ENCODE measurements around the gene INSR. TPM values are rescaled to one million over a fixed set of nuclear protein-coding genes. Genes with fewer than 3 reads are reported as not detected.
"Not testable (repeated sequence)": the region's sequence is repeated elsewhere in the genome, so short reads cannot be mapped to it uniquely, and the experiment has no call there.

Gene INSR
- total RNA-seq, 1 donor from 2014 or later = 96.4 TPM

- ATAC-seq (no peak), DNase-seq (ENCODE audit: low spot score) (no peak)
These were observed 144.1 kb downstream of the INSR start for GRCh38 chr19:7149956-7150705.

GRCh38 chr19:7147119-7147675 is 147.0 kb downstream of the INSR start:
- not testable (repeated sequence) for ATAC-seq; DNase-seq (ENCODE audit: low spot score)

DNA sequence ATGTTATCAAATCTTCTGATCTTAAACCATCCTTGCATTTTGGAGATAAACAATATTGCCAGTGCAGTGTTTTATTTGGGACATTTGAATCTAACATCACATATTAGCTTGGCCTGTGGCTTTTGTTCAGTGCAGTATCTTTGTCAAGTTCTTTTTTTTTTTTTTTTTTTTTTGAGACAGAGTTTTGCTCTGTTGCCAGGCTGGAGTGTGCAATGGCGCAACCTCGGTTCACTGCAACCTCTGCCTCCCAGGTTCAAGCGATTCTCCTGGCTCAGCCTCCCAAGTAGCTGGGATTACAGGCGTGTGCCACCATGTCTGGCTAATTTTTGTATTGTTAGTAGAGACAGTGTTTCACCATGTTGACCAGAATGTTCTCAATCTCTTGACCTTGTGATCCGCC is 148.1 kb downstream of the INSR start:
- ATAC-seq; DNase-seq (ENCODE audit: low spot score): not testable (repeated sequence)

GRCh38 chr19:7145494-7145893 is 148.7 kb downstream of the INSR start:
- ATAC-seq (peak; percentile 90), DNase-seq (ENCODE audit: low spot score) (no peak)

DNA sequence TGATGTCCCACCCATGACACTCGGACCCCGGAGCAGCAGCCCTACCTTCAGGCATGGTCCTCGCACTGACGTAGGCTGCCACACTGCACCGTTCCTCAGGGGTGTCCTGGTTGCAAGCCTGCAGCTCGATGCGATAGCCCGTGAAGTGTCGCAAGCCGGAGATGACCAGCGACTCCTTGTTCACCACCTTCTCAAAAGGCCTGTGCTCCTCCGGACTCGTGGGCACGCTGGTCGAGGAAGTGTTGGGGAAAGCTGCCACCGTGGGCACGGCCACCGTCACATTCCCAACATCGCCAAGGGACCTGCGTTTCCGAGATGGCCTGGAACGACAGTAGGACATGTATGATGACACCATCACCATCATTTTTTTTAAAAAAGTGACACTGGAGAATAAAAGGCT is 151.4 kb downstream of the INSR start:
- ATAC-seq = no peak
- no peak for DNase-seq (ENCODE audit: low spot score)

DNA sequence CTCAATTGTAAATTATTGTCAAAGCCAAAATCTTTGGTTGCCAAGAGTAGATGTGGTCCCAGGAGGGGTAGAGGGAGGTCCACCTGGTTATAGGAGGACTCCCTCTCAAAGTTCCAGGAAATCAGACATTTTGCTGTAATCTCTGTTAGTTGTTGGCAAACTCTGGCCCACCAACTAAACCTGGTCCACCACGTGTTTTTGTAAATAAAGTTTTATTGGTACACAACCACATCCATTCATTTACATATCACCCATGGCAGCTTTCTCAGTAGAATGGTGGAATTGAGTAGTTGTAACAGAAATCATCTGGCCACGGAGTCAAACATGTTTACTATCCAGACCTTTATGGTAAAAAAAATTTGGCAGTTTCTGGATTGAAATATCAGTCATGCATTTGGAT is 154.1 kb downstream of the INSR start:
- ATAC-seq = no peak
- no peak for DNase-seq (ENCODE audit: low spot score)

- DNase-seq (ENCODE audit: low spot score) (no peak), ATAC-seq (no peak)
These were observed 155.1 kb downstream of the INSR start for GRCh38 chr19:7139095-7139494.

- no peak for ATAC-seq
- no peak for DNase-seq (ENCODE audit: low spot score)
These were observed 155.8 kb downstream of the INSR start for GRCh38 chr19:7138402-7138801.

DNA sequence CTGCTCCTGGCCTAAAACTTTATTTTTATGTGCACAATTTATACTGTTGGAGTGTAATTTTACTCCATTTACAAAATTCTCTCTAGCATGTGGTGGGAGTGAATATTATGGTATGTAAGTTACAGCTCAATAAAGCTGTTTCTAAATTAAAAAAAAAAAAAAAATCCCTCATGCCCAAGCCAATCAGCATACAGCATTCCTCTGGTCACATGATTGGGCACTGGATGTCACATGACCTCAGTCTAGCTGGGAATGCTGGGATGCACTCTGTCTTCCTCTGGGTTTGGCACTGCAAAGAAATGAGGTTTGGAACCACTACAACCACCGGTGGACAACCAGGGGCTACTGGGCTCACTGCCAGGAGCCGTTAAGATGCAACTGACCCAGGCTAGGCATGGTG is 157.1 kb downstream of the INSR start:
- DNase-seq (ENCODE audit: low spot score) (no peak), ATAC-seq (no peak)

DNA sequence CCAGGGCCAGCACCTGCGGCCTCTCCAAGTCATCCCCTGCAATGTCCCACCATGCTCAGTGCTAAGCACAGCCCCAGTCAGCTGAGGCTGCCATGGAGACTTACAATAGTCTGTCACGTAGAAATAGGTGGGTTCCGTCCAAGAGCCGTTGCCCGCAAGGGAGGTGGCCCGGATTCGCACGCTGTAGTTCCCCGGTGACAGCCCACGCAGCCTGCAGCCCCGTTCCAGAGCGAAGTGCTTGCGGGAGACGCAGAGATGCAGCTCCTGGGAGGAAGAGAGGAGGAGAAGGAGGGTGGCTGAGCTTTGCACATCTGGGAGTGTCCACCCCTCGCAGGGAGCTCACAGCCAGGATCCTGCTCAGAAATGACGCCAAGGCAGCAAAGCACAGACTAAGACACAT is 162.2 kb downstream of the INSR start:
- DNase-seq (ENCODE audit: low spot score) (no peak), ATAC-seq (no peak)

- ATAC-seq (no peak), DNase-seq (ENCODE audit: low spot score) (no peak)
These were observed 164.2 kb downstream of the INSR start for GRCh38 chr19:7130043-7130442.

DNA sequence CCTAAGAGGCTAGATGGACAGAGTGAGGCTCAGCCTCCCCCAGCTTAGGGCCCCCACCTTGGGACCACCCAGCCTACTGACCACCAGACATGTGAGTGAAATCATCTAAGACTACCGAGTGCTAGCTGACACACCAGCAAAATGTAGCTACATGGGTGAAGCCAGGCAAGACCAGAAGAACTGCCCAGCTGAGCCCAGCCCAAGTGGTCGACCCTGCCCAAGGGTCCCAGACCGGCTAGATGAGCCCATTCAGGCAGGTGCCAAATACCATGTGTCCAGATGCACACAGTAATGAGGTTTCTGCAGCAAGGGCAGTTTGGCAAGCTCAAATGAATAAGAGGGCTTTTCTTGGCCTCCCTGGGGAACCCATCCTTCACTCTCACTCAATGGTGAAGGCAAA is 168.1 kb downstream of the INSR start:
- no peak for ATAC-seq
- no peak for DNase-seq (ENCODE audit: low spot score)

GRCh38 chr19:7125221-7125620 is 169.0 kb downstream of the INSR start:
- ATAC-seq = peak; percentile 24
- DNase-seq (ENCODE audit: low spot score) = no peak

- no peak for DNase-seq (ENCODE audit: low spot score)
- ATAC-seq = peak; percentile 32
These were observed 169.4 kb downstream of the INSR start for GRCh38 chr19:7124782-7125181.

DNA sequence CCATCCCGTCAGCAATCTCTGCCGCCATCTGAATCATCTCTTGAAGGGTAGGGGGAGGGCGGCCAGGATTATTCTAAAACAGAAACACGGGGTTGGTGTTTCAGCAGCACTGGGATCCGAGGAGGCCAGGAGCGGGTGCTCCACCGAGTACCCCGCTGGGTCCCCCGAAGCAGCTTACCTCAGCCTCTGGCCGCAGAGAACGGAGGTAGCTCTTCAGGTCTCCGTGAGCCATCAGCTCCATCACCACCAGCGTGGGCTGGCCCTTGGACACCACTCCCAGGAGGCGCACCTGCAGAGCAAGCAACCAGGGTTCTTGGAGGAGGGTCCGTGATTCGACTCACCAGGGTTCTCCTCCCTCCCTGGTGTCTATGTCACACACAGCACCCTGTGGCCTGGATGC is 171.5 kb downstream of the INSR start:
- DNase-seq (ENCODE audit: low spot score) (no peak), ATAC-seq (peak; percentile 11)

DNA sequence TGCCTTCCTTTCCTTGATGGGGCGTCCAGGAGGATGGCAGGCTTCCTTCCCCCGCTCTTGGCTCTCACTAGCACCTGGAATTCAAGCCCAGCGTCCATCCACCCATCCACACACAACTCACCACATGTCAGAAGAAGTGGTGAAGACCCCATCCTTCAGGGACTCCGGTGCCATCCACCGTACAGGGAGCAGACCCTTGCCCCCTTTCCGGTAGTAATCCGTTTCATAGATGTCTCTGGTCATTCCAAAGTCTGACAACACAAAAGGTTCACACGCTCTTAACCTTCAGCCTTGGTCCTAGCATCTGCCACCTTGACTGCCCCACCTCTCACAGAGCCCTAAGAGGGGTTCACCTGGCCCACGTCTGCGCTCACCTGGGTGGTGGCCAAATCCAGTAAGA is 173.7 kb downstream of the INSR start:
- DNase-seq (ENCODE audit: low spot score) (no peak), ATAC-seq (no peak)

DNA sequence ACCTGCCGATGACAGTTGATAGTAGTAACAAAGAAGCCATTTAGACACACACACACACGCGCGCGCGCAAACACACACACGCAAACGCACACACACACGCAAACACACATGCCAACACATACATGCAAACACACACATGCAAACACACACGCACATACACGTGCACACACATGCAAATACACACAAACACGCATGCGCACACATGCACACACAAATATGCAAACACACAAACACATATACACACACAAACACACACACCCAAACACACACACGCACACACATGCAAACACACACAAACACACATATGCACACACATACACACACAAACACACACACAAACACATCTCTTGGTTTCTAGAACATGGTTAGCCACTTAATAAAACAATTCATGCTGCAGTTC is 174.6 kb downstream of the INSR start:
- ATAC-seq (no peak), DNase-seq (ENCODE audit: low spot score) (no peak)

DNA sequence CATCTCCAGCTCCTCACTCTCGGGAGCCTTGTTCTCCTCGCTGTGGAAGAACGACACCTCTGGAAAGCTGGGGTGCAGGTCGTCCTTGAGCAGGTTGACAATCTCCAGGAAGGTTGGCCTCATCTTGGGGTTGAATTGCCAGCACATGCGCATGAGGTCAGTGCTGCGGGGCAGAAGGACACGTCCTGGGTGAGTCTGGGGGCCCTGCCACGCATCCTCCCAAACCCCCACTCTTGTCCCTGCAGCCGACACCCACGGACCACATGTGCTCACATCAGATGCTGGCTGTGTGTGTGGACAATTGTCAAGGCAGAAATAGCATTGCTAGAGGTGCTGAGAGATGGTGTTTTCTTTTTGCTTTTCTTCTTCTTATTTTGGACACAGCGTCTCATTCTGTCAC is 177.0 kb downstream of the INSR start:
- DNase-seq (ENCODE audit: low spot score) (no peak), ATAC-seq (no peak)

- DNase-seq (ENCODE audit: low spot score) (no peak), ATAC-seq (no peak)
These were observed 178.5 kb downstream of the INSR start for GRCh38 chr19:7115721-7116120.

GRCh38 chr19:7113233-7113632 is 181.0 kb downstream of the INSR start:
- DNase-seq (ENCODE audit: low spot score) = no peak
- no peak for ATAC-seq

DNA sequence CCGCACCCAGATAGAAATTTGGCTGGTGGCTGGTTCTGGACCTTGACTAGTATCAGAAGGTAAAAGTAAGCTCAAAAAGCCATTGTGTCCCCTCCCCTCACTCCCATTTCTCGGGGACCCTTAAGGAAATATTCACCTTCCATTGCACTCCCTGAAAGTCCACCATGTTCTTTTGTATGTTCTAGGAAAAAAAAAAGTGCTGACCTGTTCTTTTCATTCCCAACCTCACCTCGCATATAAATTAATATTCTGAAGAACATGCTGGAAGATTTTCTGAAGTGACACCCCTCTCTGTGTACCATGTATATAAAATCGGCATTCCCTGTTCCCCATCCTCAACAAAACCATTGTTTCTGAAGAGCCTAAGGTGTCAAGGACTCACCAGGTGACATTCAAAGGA is 181.5 kb downstream of the INSR start:
- no peak for ATAC-seq
- no peak for DNase-seq (ENCODE audit: low spot score)

DNA sequence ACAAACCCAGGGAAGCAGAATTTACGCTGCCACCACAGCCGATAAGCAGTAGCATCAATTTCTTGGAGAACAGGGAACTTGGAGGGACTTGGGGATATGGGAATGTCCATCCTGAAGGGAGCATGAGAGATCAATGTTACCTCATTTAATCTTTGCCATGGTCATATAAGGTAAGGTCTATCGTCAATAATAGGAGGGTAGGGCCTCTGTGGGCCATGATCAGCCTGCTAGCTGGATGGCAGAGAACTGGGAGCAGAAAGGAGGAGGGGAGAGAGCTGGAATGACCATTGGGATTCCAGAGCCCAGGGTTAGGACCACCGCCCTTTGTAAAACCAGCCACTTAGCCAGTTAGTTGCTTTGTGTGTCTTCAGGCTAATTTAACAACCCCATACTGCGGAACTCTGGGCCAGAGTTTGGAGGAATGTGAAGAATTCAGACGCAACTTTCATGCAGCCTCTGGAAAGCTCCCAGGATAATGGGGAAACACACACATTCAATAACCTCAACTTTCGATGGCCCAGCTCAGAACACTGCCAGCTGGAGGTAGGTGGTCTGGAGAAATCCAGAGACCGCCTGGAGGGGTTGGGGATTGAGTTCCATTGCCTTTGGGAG is 184.4 kb downstream of the INSR start:
- DNase-seq (ENCODE audit: low spot score) = no peak

More for the DNA sequence above, 184.4 kb downstream of the INSR start:
- ATAC-seq = peak; percentile 14

All from left lobe of liver (tissue), 2 donors.